Esophagus squamous epithelium (tissue), 5 donors: ENCODE data around the gene COLQ. TPM values are rescaled to one million over a fixed set of nuclear protein-coding genes. Genes with fewer than 3 reads are reported as not detected.
"Not testable (repeated sequence)": the region's sequence is repeated elsewhere in the genome, so short reads cannot be mapped to it uniquely, and the experiment has no call there.

Experiments used
- DNase-seq: peaks from one replicate; lab custom pipeline; 2025; lab: John Stamatoyannopoulos, UW
- H3K27ac ChIP-seq, 4 donors: fragments of 200-600 bp; sonication (generic); one replicate each; pipeline ENCODE4 v1.5.1; 2016 to 2019; ENCODE audit warnings: mild to moderate bottlenecking in 1 of 4
- H3K27me3 ChIP-seq, 4 donors: fragments of 200-600 bp; sonication (generic); 1 replicate in 3 of 4; 2 replicates in 1 of 4; pipeline versions ENCODE4 v1.5.1 to v1.6.0; 2017 to 2021; ENCODE audit warnings: antibody characterized with exemption in 1 of 4
- H3K36me3 ChIP-seq, 3 donors: fragments of 200-600 bp; sonication (generic); one replicate each; pipeline ENCODE4 v1.5.1; 2016 to 2019
- H3K4me1 ChIP-seq, 3 donors: fragments of 200-600 bp; sonication (generic); one replicate each; pipeline ENCODE4 v1.5.1; 2017 to 2019
- H3K4me3 ChIP-seq, 4 donors: fragments of 200-600 bp; sonication (generic); 1 replicate in 3 of 4; 2 replicates in 1 of 4; pipeline ENCODE4 v1.5.1; 2016 to 2019; ENCODE audit warnings: mild to moderate bottlenecking in 2 of 4, moderate library complexity in 1 of 4
- H3K9me3 ChIP-seq, 3 donors: fragments of 200-600 bp; sonication (generic); one replicate each; pipeline ENCODE4 v1.5.1; 2016 to 2019
- CTCF ChIP-seq, 6 experiments: fragments of 450-650 bp in 4 of 6; fragments of 200-600 bp in 2 of 6; sonication (generic) in 2 of 6; IDR thresholded peaks; one replicate each; pipeline ENCODE4 v1.5.1; 2016 to 2019; ENCODE audit warnings: antibody characterized with exemption in 6 of 6, mild to moderate bottlenecking in 4 of 6, moderate library complexity in 4 of 6
- POLR2A ChIP-seq, 4 donors: fragments of 450-650 bp; IDR thresholded peaks; one replicate each; pipeline ENCODE4 v1.6.1; 2017; ENCODE audit warnings: antibody characterized with exemption in 4 of 4, mild to moderate bottlenecking in 4 of 4, moderate library complexity in 3 of 4
- WGBS, 2 donors: methylation state at CpG; one replicate each; pipeline ENCODE4 v1.1.5; 2018; 5-methylcytosine and 5-hydroxymethylcytosine counted together
- intact Hi-C: fragments of 100-400 bp; cut with DNase I; formaldehyde crosslinking; loops from one replicate; pipeline ENCODE4 v1.15.0; 2022
- total RNA-seq, 4 donors: library from RNA; depleted of rRNA; stranded (reverse); fragments of >200 nt; gene quantifications; one replicate each; pipeline ENCODE4 v1.1.0, GENCODE V29; 2016
- donor health status: DM: yes; HTN: yes; CAD: no.

COLQ gene
- total RNA-seq, 4 donors from 2014 or later: 0.70 to 1.1 (median 0.89) TPM

DNA sequence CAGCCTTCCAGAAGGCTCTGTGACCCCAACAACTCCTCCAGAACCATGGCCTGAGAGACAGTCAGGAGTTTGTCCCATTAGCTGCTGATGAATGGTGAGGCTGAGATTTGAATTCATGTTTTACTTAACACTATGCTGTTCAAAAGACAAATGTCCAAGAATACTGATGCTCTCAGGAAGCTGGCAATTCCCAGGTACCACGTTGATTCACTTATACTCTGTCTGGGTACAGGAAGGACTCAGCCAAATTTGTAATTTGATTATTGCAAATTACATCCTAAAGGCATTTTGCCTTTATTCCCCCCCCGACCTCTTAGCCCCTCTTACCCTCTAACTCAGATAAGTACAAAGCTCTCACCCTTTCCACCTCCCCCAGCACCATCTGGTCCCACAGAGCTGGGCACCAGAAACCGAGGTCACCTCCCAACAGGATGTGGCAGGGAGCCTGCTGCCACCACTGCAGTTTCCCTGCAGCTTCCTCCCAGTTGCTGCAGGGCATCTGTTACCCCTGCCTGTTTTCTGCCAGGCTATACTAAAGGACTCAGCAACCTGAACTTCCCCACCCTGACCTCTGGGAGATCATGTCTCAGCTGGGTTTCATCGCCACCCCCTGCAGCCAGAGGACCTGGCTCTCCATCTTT is 60.5 kb downstream of the COLQ start:
- 36 to 37% methylated on average over 2 to 3 of the region's 4 CpGs for WGBS, 2 donors
- Histone ChIP-seq H3K4me1 (no peaks in the 10 kb centered on the region), H3K36me3 (no peaks in the 10 kb centered on the region), H3K27ac (no peak overlapping the region), H3K27me3 (no peaks in the 10 kb centered on the region), H3K4me3 (no peak overlapping the region), H3K9me3 (no peaks in the 10 kb centered on the region)
- no peak for DNase-seq
- TF ChIP-seq CTCF (IDR thresholded peaks at IDR 0.05): no peak
- TF ChIP-seq POLR2A (IDR thresholded peaks at IDR 0.05): no peak
- intact Hi-C loops: no loop called here

- Histone ChIP-seq H3K4me3 (no peak overlapping the region), H3K27me3 (no peaks in the 10 kb centered on the region), H3K27ac (no peak overlapping the region), H3K4me1 (no peaks in the 10 kb centered on the region), H3K9me3 (no peaks in the 10 kb centered on the region), H3K36me3 (no peaks in the 10 kb centered on the region)
- TF ChIP-seq POLR2A (IDR thresholded peaks at IDR 0.05): no peak
- no peak for TF ChIP-seq CTCF (IDR thresholded peaks at IDR 0.05)
- intact Hi-C loops: no loop called here
- 79 to 92% methylated on average over 6 to 7 of the region's 7 CpGs for WGBS, 2 donors
- DNase-seq: no peak
Observed at GRCh38 chr3:15458212-15458780, 63.2 kb downstream of the COLQ start.

DNA sequence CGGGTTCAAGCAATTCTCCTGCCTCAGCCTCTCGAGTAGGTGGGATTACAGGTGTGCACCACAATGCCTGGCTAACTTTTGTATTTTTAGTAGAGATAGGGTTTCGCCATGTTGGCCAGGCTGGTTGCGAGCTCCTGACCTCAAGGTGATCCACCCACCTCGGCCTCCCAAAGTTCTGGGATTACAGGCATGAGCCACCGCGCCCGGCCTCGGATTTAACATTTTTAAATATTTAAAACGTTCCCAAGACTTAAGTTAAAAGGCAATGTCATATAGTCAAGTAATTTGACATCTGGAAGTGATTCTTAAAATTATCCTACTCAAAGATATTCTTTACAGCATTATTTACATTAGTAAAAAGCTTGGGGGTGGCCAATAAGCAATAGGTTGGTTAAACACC is 64.6 kb downstream of the COLQ start:
- H3K36me3 ChIP-seq, intact Hi-C loops, DNase-seq, H3K9me3 ChIP-seq, H3K4me3 ChIP-seq, H3K4me1 ChIP-seq, H3K27ac ChIP-seq, H3K27me3 ChIP-seq: not testable (repeated sequence)
- 80 to 89% methylated on average over 7 to 10 of the region's 10 CpGs for WGBS, 2 donors

DNA sequence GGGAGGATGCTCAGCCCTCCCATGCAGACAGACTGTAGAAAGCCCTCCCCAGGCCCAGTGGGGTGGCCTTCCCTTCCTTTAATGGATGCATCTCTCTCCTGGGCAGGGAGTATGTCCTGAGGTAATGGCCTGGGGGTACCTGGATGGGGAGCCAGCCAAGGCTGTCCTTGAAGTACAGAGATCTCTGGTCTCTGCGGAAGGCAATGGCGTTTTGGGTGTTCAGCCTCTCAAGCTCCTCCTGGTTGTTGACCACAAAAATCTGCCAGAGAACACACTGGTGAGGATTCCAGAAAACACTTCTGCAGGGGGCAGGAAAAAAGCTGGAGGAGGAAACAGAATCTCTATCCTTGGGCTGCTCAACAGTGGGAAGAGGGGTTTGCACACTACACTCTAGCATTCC is 65.2 kb downstream of the COLQ start:
- Histone ChIP-seq H3K36me3 (no peaks in the 10 kb centered on the region), H3K4me3 (no peak overlapping the region)
- no peak for DNase-seq

DNA sequence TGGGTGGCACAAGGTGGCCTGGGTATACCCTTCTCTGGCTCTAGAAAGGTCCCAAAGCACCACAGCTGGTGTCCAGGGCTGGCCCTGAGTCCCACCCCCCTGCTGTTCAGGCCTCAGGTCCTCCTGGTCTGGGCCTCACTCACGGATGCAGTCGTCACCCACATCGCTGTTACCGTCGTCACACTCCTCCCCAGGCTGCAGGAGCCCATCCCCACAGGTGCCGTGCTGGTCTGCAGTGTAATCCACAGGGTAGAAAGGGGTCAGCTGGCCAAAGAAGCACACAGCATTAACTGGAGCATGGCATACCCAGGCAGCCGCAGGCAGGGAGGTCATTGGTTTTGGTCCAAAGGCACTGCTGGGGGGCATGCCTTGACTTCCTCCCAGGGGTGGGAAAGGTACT is 65.8 kb downstream of the COLQ start:
- H3K4me3 ChIP-seq: no peak overlapping the region
- no peak overlapping the region for H3K27ac ChIP-seq
- peaks cover 0 to 5% (median 0%) of the 10 kb centered on the region in 3 donors for H3K36me3 ChIP-seq
- intact Hi-C loops: no loop called here
- H3K4me1 ChIP-seq: no peaks in the 10 kb centered on the region
- WGBS, 2 donors: 88% methylated on average over 4 of the region's 7 CpGs; no CpG with 5 or more reads in 1 of the 2 donors
- DNase-seq: no peak
- no peaks in the 10 kb centered on the region for H3K27me3 ChIP-seq
- H3K9me3 ChIP-seq: no peaks in the 10 kb centered on the region
- TF ChIP-seq POLR2A (IDR thresholded peaks at IDR 0.05) (no peak), CTCF (IDR thresholded peaks at IDR 0.05) (no peak)

More for the DNA sequence above, 65.2 kb downstream of the COLQ start:
- TF ChIP-seq POLR2A (IDR thresholded peaks at IDR 0.05) (no peak), CTCF (IDR thresholded peaks at IDR 0.05) (no peak)
- Histone ChIP-seq H3K27ac (no peak overlapping the region), H3K27me3 (no peaks in the 10 kb centered on the region), H3K4me1 (no peaks in the 10 kb centered on the region), H3K9me3 (no peaks in the 10 kb centered on the region)
- intact Hi-C loops: no loop called here
- WGBS, 2 donors: 85 to 92% methylated on average over 2 of the region's 2 CpGs
